Ovary (tissue), 9 donors: ENCODE data around the gene PTPN21. TPM values are rescaled to one million over a fixed set of nuclear protein-coding genes. Genes with fewer than 3 reads are reported as not detected.

Source experiments
- DNase-seq, 5 donors: peaks; one replicate each; pipeline ENCODE4 v3.0.0-alpha.2; 2019 to 2020
- H3K27ac ChIP-seq, 2 donors: fragments of 200-600 bp; one replicate each; pipeline versions ENCODE4 v1.5.1 to v1.8.0; 2019 to 2022
- H3K27me3 ChIP-seq: fragments of 200-600 bp; one replicate; pipeline ENCODE4 v1.8.0; 2022
- H3K36me3 ChIP-seq: fragments of 200-600 bp; sonication (generic); one replicate; pipeline ENCODE4 v1.5.1; 2019
- H3K4me1 ChIP-seq: one replicate; pipeline ENCODE4 v1.8.1; 2013; ENCODE audit warnings: mild to moderate bottlenecking, moderate library complexity; ENCODE audit not compliant: insufficient read depth
- H3K4me3 ChIP-seq: fragments of 200-600 bp; sonication (generic); one replicate; pipeline ENCODE4 v1.5.1; 2017
- H3K9me3 ChIP-seq, 2 donors: fragments of 200-600 bp in 1 of 2; sonication (generic) in 1 of 2; one replicate each; pipeline versions ENCODE4 v1.5.1 to v1.8.1; 2013 to 2019; ENCODE audit warnings: mild to moderate bottlenecking in 1 of 2, moderate library complexity in 1 of 2
- CTCF ChIP-seq, 3 donors: fragments of 450-650 bp in 2 of 3; fragments of 200-600 bp in 1 of 3; IDR thresholded peaks; one replicate each; pipeline versions ENCODE4 v1.5.1 to v1.8.0; 2016 to 2022; ENCODE audit warnings: antibody characterized with exemption in 3 of 3, mild to moderate bottlenecking in 1 of 3
- EP300 ChIP-seq: sonication (generic); formaldehyde crosslinking; IDR thresholded peaks from one replicate; pipeline ENCODE4 v1.6.1; 2017; ENCODE audit warnings: antibody characterized with exemption
- POLR2A ChIP-seq: fragments of 450-650 bp; IDR thresholded peaks from one replicate; pipeline ENCODE4 v1.6.1; 2017; ENCODE audit warnings: antibody characterized with exemption, mild to moderate bottlenecking, moderate library complexity
- WGBS, 3 donors: extraction: QIAGEN DNeasy Blood & Tissue Kit in 1 of 3; methylation state at CpG; one replicate each; pipeline versions ENCODE4 v1.1.5 to v1.1.7; 2013 to 2017; 5-methylcytosine and 5-hydroxymethylcytosine counted together
- intact Hi-C, 4 donors: fragments of 100-400 bp; cut with DNase I; formaldehyde crosslinking; loops; one replicate each; pipeline versions ENCODE4 v1.11.0 to v1.15.1; 2022 to 2023
- polyA plus RNA-seq, 2 donors: library from polyadenylated mRNA; stranded (reverse); fragments of 200-250 nt in 1 of 2; fragments of 350-450 nt in 1 of 2; fragmentation: Illumina TruSeq in 1 of 2; extraction: RNeasy Lipid Tissue Mini Kit (QIAGEN cat#74804) in 1 of 2; gene quantifications; one replicate each; pipeline ENCODE4 v1.2.3, GENCODE V29; 2013 to 2014
- total RNA-seq, 7 donors: library from RNA; depleted of rRNA in 2 of 7; stranded (reverse); fragments of >200 nt in 2 of 7; fragmentation: NEBNext Ultra II Directional in 3 of 7; extraction: Animal tissue kit (Norgen Biotek cat#: 25700) in 3 of 7; gene quantifications; one replicate each; pipeline versions ENCODE4 v1.1.0 to v1.2.4, GENCODE V29; 2016 to 2023
- donor health status: DM: no; HTN: no; CAD: no; lungs with moderate emphysema.
- donor health status: DM: no; HTN: no; CAD: no.
- donor health status: Bipolar disorder and iron deficiency.
- donor health status: DM: yes; HTN: yes; CAD: no.
- donor health status: DM: no; HTN: no; CAD: no.
- donor health status: DM: yes; HTN: yes; CAD: no.

The PTPN21 gene
- total and polyA plus RNA-seq, 9 donors: 12.0 to 76.7 (median 26.3) TPM

GRCh38 chr14:88565427-88565826 is 10.6 kb upstream of the PTPN21 start:
- H3K9me3 ChIP-seq: no peaks in the 10 kb centered on the region
- TF ChIP-seq EP300 (no peak), POLR2A (no peak), CTCF (IDR thresholded peaks at IDR 0.05) (no peak)
- intact Hi-C loops: no loop called here
- no peak for DNase-seq
- no peak overlapping the region for H3K27ac ChIP-seq
- WGBS, 3 donors: 78 to 86% (median 85%) methylated on average over 5 of the region's 5 CpGs
- no peaks in the 10 kb centered on the region for H3K27me3 ChIP-seq
- peaks cover 1% of the 10 kb centered on the region for H3K4me1 ChIP-seq
- no peaks in the 10 kb centered on the region for H3K36me3 ChIP-seq
- no peak overlapping the region for H3K4me3 ChIP-seq

GRCh38 chr14:88563845-88564244 is 9.0 kb upstream of the PTPN21 start:
- no peak for DNase-seq
- no peak overlapping the region for H3K27ac ChIP-seq
- WGBS, 3 donors: 5 to 21% (median 9%) methylated on average over 7 of the region's 7 CpGs
- H3K36me3 ChIP-seq: no peaks in the 10 kb centered on the region
- TF ChIP-seq CTCF (IDR thresholded peaks at IDR 0.05) (no peak), EP300 (no peak), POLR2A (no peak)
- peak overlapping the region; percentile 83 for H3K4me3 ChIP-seq
- H3K27me3 ChIP-seq: no peaks in the 10 kb centered on the region
- intact Hi-C loops: loop anchor here in 1 of 4 donors (5.0 kb wide), 1 partner anchor 72 kb away; no protein-coding TSS in a partner anchor
- H3K9me3 ChIP-seq: no peaks in the 10 kb centered on the region
- peaks cover 1% of the 10 kb centered on the region for H3K4me1 ChIP-seq

- intact Hi-C loops: loop anchor here in 1 of 4 donors (5.0 kb wide), 1 partner anchor 71 kb away; no protein-coding TSS in a partner anchor
- H3K27me3 ChIP-seq: no peaks in the 10 kb centered on the region
- no peaks in the 10 kb centered on the region for H3K36me3 ChIP-seq
- no peaks in the 10 kb centered on the region for H3K9me3 ChIP-seq
- TF ChIP-seq POLR2A (peak; percentile 64), CTCF (IDR thresholded peaks at IDR 0.05) (peak in 1 of 3 donors; percentile 11), EP300 (no peak)
- peaks cover 1% of the 10 kb centered on the region for H3K4me1 ChIP-seq
- peak within 1 kb of the TSS; percentile 83 for H3K4me3 ChIP-seq
- WGBS, 3 donors: 0 to 1% (median 1%) methylated on average over 67 to 99 of the region's 99 CpGs
- DNase-seq: peak; percentile 81 to 91 (median 85)
- peak within 1 kb of the TSS; percentile 64 to 89 for H3K27ac ChIP-seq
Measured at GRCh38 chr14:88562831-88563686, 8.3 kb upstream of the PTPN21 start, which contains the start of gene ZC3H14. TSS of gene ZC3H14 (plus strand) at chr14:88563037. CDS start at chr14:88563134, 97 bp downstream.

GRCh38 chr14:88562532-88562830 is 7.7 kb upstream of the PTPN21 start:
- H3K27me3 ChIP-seq: no peaks in the 10 kb centered on the region
- intact Hi-C loops: loop anchor here in 1 of 4 donors (5.0 kb wide), 1 partner anchor 70 kb away; no protein-coding TSS in a partner anchor
- no peaks in the 10 kb centered on the region for H3K9me3 ChIP-seq
- WGBS, 3 donors: 19 to 26% (median 24%) methylated on average over 5 of the region's 5 CpGs
- TF ChIP-seq CTCF (IDR thresholded peaks at IDR 0.05) (no peak), POLR2A (no peak), EP300 (no peak)
- peak overlapping the region; percentile 64 to 89 for H3K27ac ChIP-seq
- no peak for DNase-seq
- H3K4me1 ChIP-seq: peaks cover 1% of the 10 kb centered on the region
- no peaks in the 10 kb centered on the region for H3K36me3 ChIP-seq
- H3K4me3 ChIP-seq: peak overlapping the region; percentile 83
